Esophagus muscularis mucosa (tissue), 4 donors: ENCODE data around the gene GPR27. TPM values are rescaled to one million over a fixed set of nuclear protein-coding genes. Genes with fewer than 3 reads are reported as not detected.
A peak's percentile ranks its signal among the peaks of the same experiment; 100 is the strongest.

Source experiments
- DNase-seq: peaks from one replicate; pipeline ENCODE4 v3.0.0-alpha.2; 2017; ENCODE audit errors: extremely low spot score
- H3K27ac ChIP-seq, 4 donors: fragments of 200-600 bp; sonication (generic); replicated peaks in 1 of 4; 1 replicate in 3 of 4; 2 replicates in 1 of 4; pipeline ENCODE4 v1.5.1; 2016 to 2019; ENCODE audit warnings: mild to moderate bottlenecking in 1 of 4
- H3K27me3 ChIP-seq, 4 donors: fragments of 200-600 bp; sonication (generic); one replicate each; pipeline versions ENCODE4 v1.5.1 to v1.6.0; 2016 to 2019
- H3K36me3 ChIP-seq, 4 donors: fragments of 200-600 bp; sonication (generic); one replicate each; pipeline ENCODE4 v1.5.1; 2016 to 2019
- H3K4me1 ChIP-seq, 4 donors: fragments of 200-600 bp; sonication (generic); one replicate each; pipeline ENCODE4 v1.5.1; 2016 to 2019
- H3K4me3 ChIP-seq, 4 donors: fragments of 200-600 bp; sonication (generic); 1 replicate in 2 of 4; 2 replicates in 2 of 4; pipeline ENCODE4 v1.5.1; 2016 to 2019; ENCODE audit warnings: mild to moderate bottlenecking in 4 of 4, moderate library complexity in 1 of 4
- H3K9me3 ChIP-seq, 4 donors: fragments of 200-600 bp; sonication (generic); 1 replicate in 3 of 4; 2 replicates in 1 of 4; pipeline ENCODE4 v1.5.1; 2016 to 2019
- EP300 ChIP-seq: sonication (generic); formaldehyde crosslinking; IDR thresholded peaks from one replicate; pipeline ENCODE4 v1.6.1; 2017; ENCODE audit warnings: antibody characterized with exemption
- POLR2A ChIP-seq: fragments of 450-650 bp; IDR thresholded peaks from one replicate; pipeline ENCODE4 v1.6.1; 2017; ENCODE audit warnings: antibody characterized with exemption, moderate library complexity, mild to moderate bottlenecking, low read depth
- POLR2AphosphoS5 ChIP-seq, 2 donors: sonication (generic); formaldehyde crosslinking; IDR thresholded peaks; one replicate each; pipeline ENCODE4 v1.6.1; 2017; ENCODE audit warnings: antibody characterized with exemption in 2 of 2
- WGBS: methylation state at CpG from one replicate; pipeline ENCODE4 v1.1.5; 2018; 5-methylcytosine and 5-hydroxymethylcytosine counted together
- intact Hi-C: fragments of 100-400 bp; cut with DNase I; formaldehyde crosslinking; loops from one replicate; pipeline ENCODE4 v1.15.1; 2023
- total RNA-seq, 4 donors: library from RNA; depleted of rRNA; stranded (reverse); fragments of >200 nt; gene quantifications; one replicate each; pipeline versions ENCODE4 v1.1.0 to v1.2.1, GENCODE V29; 2016
- TF ChIP-seq, protein P1 (sequence below), 3 experiments: fragments of 200-600 bp in 2 of 3; fragments of 450-650 bp in 1 of 3; sonication (generic) in 2 of 3; IDR thresholded peaks; one replicate each; pipeline ENCODE4 v1.5.1; 2017 to 2019; ENCODE audit warnings: antibody characterized with exemption in 3 of 3, mild to moderate bottlenecking in 2 of 3, moderate library complexity in 1 of 3

GPR27 gene
- total RNA-seq, 4 donors from 2014 or later, result 2.2 to 4.3 (median 2.5) TPM

DNA sequence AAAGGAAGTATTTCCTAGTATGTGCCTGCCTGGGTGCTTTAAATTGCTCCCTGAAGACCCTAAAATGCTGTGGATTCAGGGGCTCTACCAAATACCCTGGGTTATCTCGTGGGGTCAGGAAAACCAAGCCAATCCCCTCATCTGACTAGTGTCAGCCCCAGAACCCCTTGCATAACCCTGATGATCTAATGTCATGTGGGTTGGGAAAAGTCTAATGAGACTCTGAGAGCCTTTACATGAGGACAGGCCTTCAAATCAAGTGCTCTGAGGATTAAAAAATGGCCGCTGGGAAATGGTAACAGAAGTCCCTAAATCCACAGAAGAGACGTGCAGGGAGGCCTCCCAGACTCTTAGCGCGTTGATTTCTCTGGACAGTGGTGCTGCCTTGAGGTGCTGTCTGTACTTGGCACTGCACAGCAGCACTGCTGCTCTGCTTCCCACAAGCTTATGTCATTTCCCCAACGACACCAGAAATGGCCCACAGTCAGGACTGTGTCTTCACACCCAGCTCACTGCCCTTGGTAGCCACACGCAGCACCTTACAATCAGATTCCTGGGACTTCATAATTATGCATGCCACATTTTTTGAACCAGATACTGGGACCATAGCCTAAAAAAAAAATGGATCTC lies 45.1 kb upstream of the GPR27 start:
- peaks cover 3 to 24% (median 19%) of the 10 kb centered on the region in 4 donors for H3K4me1 ChIP-seq
- H3K36me3 ChIP-seq, result peaks cover 0 to 38% (median 6%) of the 10 kb centered on the region in 4 donors
- DNase-seq, result no peak
- intact Hi-C loops, result loop anchor here (5.0 kb wide), 1 partner anchor 149 kb away; no protein-coding TSS in a partner anchor
- WGBS, result 70% methylated on average over 7 of the region's 7 CpGs
- H3K9me3 ChIP-seq, result no peaks in the 10 kb centered on the region
- no peaks in the 10 kb centered on the region for H3K27me3 ChIP-seq
- no peak overlapping the region for H3K4me3 ChIP-seq
- TF ChIP-seq POLR2A, result no peak
- TF ChIP-seq, protein P1, sequence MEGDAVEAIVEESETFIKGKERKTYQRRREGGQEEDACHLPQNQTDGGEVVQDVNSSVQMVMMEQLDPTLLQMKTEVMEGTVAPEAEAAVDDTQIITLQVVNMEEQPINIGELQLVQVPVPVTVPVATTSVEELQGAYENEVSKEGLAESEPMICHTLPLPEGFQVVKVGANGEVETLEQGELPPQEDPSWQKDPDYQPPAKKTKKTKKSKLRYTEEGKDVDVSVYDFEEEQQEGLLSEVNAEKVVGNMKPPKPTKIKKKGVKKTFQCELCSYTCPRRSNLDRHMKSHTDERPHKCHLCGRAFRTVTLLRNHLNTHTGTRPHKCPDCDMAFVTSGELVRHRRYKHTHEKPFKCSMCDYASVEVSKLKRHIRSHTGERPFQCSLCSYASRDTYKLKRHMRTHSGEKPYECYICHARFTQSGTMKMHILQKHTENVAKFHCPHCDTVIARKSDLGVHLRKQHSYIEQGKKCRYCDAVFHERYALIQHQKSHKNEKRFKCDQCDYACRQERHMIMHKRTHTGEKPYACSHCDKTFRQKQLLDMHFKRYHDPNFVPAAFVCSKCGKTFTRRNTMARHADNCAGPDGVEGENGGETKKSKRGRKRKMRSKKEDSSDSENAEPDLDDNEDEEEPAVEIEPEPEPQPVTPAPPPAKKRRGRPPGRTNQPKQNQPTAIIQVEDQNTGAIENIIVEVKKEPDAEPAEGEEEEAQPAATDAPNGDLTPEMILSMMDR (IDR thresholded peaks at IDR 0.05), result no peak
- no peak for TF ChIP-seq EP300
- TF ChIP-seq POLR2AphosphoS5 (IDR thresholded peaks at IDR 0.05), result no peak
- H3K27ac ChIP-seq, result no peak overlapping the region

DNA sequence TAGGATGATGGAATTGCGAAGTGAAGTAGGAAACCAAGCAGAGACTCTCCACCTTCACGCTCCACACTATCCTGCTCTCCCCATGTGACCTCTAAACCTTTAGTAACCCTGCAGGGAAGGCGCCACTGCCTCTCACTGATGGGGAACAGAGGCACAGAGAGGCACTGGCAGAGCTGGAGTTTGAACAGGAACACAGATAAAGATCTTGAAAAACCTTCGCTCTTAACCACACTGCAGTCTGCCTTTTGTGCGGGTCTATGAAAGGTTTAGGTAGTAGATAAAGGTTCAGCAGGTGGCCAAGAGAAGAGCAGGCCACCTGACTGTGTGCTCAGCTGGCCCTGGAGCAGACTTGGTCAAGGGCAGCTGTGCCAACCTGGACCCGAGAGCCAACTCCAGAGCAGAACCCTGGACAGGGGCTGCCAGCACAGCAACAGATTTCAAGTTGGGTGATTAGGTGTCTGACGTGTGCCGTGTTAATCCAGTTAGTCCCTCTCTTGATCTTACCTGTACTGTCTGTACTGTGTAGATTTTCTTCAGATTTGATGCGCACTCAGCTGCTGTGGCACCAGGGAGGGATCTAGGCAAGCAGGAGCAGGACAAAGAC lies 43.6 kb upstream of the GPR27 start:
- intact Hi-C loops, result loop anchor here (5.0 kb wide), 1 partner anchor 147 kb away; no protein-coding TSS in a partner anchor
- Histone ChIP-seq H3K4me3 (no peak overlapping the region), H3K4me1 (peaks cover 3 to 27% (median 20%) of the 10 kb centered on the region in 4 donors), H3K36me3 (peaks cover 0 to 38% (median 6%) of the 10 kb centered on the region in 4 donors), H3K27ac (no peak overlapping the region), H3K9me3 (no peaks in the 10 kb centered on the region), H3K27me3 (no peaks in the 10 kb centered on the region)
- 93% methylated on average over 9 of the region's 9 CpGs for WGBS
- TF ChIP-seq EP300, result no peak
- DNase-seq, result no peak

DNA sequence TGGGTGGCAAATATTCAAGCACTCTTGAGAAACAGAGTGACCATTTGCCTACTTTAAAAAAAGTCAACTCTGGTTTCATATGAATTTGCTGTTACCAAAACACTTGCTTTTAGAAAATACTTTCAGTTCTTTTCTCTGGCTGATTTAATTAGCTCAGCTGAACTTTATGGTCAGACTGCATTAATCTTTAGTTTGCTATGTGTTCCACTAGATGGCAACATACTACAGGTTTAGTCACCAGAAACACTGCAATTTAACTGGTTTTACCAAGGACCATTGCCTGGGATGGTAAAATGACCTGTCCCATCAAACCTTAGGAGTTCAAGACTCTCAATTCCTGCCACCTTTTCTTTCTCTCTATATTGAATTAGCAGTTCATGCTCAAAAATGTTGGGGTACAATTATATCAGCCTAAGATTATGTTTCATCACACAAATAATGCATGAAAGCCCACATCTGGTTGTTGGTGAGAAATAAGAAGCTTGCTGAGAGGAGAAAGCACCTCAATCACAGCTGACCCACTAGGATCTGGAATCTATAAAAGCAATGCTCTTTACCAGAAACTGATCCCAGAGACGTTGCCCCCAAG lies 42.7 kb upstream of the GPR27 start:
- no peak overlapping the region for H3K4me3 ChIP-seq
- no peaks in the 10 kb centered on the region for H3K27me3 ChIP-seq
- intact Hi-C loops, result no loop called here
- peaks cover 3 to 30% (median 24%) of the 10 kb centered on the region in 4 donors for H3K4me1 ChIP-seq
- H3K36me3 ChIP-seq, result peaks cover 0 to 35% (median 6%) of the 10 kb centered on the region in 4 donors
- no peak overlapping the region for H3K27ac ChIP-seq
- DNase-seq, result no peak
- WGBS, result no CpG with 5 or more reads among the region's 1 CpG
- TF ChIP-seq, protein P1 (IDR thresholded peaks at IDR 0.05), result peak; percentile 61 to 70 (median 64)
- TF ChIP-seq EP300, result no peak
- TF ChIP-seq POLR2AphosphoS5 (IDR thresholded peaks at IDR 0.05), result no peak
- TF ChIP-seq POLR2A, result no peak
- H3K9me3 ChIP-seq, result no peaks in the 10 kb centered on the region

DNA sequence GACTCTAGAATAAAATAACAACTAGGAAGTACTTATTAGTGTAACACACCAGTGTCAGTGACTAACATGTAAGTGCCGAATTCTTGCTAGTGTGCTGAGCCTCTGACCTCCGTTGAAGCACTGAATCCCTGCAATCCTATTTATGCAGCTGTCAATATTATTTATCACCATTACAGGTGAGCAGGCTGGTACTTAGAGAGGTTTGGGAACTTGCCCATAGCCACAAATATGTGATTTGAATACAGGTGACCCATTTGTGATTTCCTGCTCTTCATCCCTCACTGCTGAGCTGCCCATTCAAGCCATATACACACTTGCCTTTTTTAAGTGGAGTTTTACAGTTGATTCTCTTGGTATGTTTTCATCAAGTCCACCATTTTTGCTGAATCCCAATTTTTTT lies 40.6 kb upstream of the GPR27 start:
- H3K27ac ChIP-seq, result no peak overlapping the region
- H3K36me3 ChIP-seq, result peaks cover 0 to 22% (median 6%) of the 10 kb centered on the region in 4 donors
- H3K4me1 ChIP-seq, result peaks cover 3 to 30% (median 24%) of the 10 kb centered on the region in 4 donors
- intact Hi-C loops, result no loop called here
- no peaks in the 10 kb centered on the region for H3K27me3 ChIP-seq
- DNase-seq, result no peak
- TF ChIP-seq, protein P1 (IDR thresholded peaks at IDR 0.05), result no peak
- TF ChIP-seq POLR2AphosphoS5 (IDR thresholded peaks at IDR 0.05), result no peak
- no peak for TF ChIP-seq POLR2A
- no peak overlapping the region for H3K4me3 ChIP-seq
- H3K9me3 ChIP-seq, result no peaks in the 10 kb centered on the region
- 93% methylated on average over 2 of the region's 2 CpGs for WGBS

DNA sequence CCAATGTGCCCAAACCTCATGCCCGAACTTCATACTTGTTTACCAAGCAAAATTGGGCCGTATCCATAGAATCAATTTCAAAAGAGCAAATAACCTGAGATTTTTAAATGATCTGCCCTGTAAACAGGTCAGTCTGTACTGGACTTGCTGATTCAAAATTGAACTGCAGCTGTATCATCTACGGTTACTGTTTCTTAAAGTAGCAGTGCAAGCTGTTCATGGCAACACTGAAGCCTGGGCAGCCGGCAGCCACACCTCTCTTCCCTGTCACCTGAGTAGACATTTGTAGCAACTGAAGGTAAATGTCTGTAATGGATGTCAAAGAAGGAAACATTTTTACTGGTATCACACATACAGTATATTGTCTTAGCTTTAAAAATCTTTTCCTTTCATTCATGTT lies 39.1 kb upstream of the GPR27 start:
- Histone ChIP-seq H3K27ac (no peak overlapping the region), H3K36me3 (peaks cover 0 to 9% (median 6%) of the 10 kb centered on the region in 4 donors), H3K9me3 (no peaks in the 10 kb centered on the region), H3K4me1 (peaks cover 0 to 30% (median 24%) of the 10 kb centered on the region in 4 donors), H3K27me3 (no peaks in the 10 kb centered on the region), H3K4me3 (no peak overlapping the region)
- no peak for DNase-seq
- TF ChIP-seq EP300, result no peak
- no peak for TF ChIP-seq POLR2A
- TF ChIP-seq POLR2AphosphoS5 (IDR thresholded peaks at IDR 0.05), result no peak
- TF ChIP-seq, protein P1 (IDR thresholded peaks at IDR 0.05), result no peak
- intact Hi-C loops, result no loop called here
- WGBS, result 82% methylated on average over 4 of the region's 4 CpGs
